Activated naive CD8-positive, alpha-beta T cell treated with anti-CD3 and anti-CD28 coated beads, Interleukin-2, amount 50 U/mL, for 24 hours (primary cell): ENCODE results near the gene CUEDC1.

Experiments
- ATAC-seq: fragments of 150-1000 bp; cut with Tn5 transposase; one replicate; pipeline ENCODE4 v1.10.0; 2021
- DNase-seq: peaks from one replicate; pipeline ENCODE4 v3.0.0; 2021
- H3K27ac Mint-ChIP-seq: one replicate; pipeline ENCODE4 v1.8.0; 2021; ENCODE audit warnings: mild to moderate bottlenecking, mixed read lengths
- H3K27me3 Mint-ChIP-seq: one replicate; pipeline ENCODE4 v1.8.0; 2021; ENCODE audit warnings: mixed read lengths
- H3K36me3 Mint-ChIP-seq: one replicate; pipeline ENCODE4 v1.8.0; 2021; ENCODE audit warnings: low read depth, mixed read lengths
- H3K4me1 Mint-ChIP-seq: one replicate; pipeline ENCODE4 v1.8.0; 2021; ENCODE audit warnings: mixed read lengths
- H3K4me3 Mint-ChIP-seq: one replicate; pipeline ENCODE4 v1.8.0; 2021; ENCODE audit warnings: mild to moderate bottlenecking, moderate library complexity, mixed read lengths
- H3K9me3 Mint-ChIP-seq: one replicate; pipeline ENCODE4 v1.8.0; 2021; ENCODE audit warnings: mixed read lengths

The CUEDC1 gene

GRCh38 chr17:57814421-57814820 is 140.8 kb downstream of the CUEDC1 start:
- H3K36me3 Mint-ChIP-seq = no peaks in the 10 kb centered on the region
- H3K27ac Mint-ChIP-seq = no peak overlapping the region
- peaks cover 14% of the 10 kb centered on the region for H3K4me1 Mint-ChIP-seq
- no peak overlapping the region for H3K4me3 Mint-ChIP-seq
- no peak for DNase-seq
- no peak for ATAC-seq
- no peaks in the 10 kb centered on the region for H3K9me3 Mint-ChIP-seq
- H3K27me3 Mint-ChIP-seq = peaks cover 42% of the 10 kb centered on the region

- no peak overlapping the region for H3K4me3 Mint-ChIP-seq
- no peaks in the 10 kb centered on the region for H3K36me3 Mint-ChIP-seq
- no peaks in the 10 kb centered on the region for H3K9me3 Mint-ChIP-seq
- DNase-seq (no peak), ATAC-seq (no peak)
- peaks cover 14% of the 10 kb centered on the region for H3K4me1 Mint-ChIP-seq
- peaks cover 50% of the 10 kb centered on the region for H3K27me3 Mint-ChIP-seq
- no peak overlapping the region for H3K27ac Mint-ChIP-seq
Measured at GRCh38 chr17:57811638-57812280, 143.5 kb downstream of the CUEDC1 start.
